NCI-H226 (cell line): Measurements from ENCODE around the gene PRRC2A.

ENCODE experiments used
- DNase-seq: peaks from one replicate; pipeline ENCODE4 v3.0.0-alpha.2; 2015

The PRRC2A gene

DNA sequence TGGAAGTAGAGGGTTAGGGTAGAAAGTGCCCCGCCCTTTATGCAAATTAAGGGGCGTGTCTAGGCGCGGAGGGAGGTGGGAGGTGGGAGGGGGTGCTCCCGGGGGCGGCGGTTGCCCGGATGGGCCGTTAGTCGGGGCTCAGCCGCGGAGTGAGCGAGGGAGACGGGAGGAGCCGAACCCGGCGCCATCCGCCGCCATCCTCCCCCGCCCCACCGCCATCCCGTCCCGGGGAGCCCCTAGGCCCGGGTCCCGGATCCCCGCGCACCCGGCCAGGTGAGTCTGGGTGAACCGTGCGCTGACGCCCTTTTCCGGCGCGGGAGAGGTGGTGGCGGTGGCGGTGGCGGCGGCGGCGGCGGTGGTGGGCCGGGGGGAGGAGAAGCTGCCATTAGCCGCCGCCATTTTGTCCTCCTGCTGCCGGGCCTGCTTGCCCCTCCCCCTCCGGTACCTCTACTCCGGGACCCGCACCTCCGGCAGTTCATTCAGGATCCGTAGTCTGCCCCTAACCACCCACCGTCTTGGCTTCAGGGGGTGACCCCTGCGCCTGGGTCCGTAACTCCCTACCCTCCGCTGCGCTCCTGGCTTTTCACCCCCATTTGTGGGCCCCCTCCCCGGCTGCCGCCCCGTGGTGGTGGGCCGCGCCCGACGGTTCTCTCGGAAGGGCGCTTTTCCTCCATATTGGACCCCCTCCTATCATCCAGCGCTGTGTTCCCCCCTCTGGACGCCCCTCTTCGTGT, at the start of gene PRRC2A:
Gene PRRC2A (plus strand): TSS at position 130 of the 734 bp plus-strand sequence. CDS start 2,075 bp downstream, outside the sequence.
- peak; percentile 62 for DNase-seq

DNA sequence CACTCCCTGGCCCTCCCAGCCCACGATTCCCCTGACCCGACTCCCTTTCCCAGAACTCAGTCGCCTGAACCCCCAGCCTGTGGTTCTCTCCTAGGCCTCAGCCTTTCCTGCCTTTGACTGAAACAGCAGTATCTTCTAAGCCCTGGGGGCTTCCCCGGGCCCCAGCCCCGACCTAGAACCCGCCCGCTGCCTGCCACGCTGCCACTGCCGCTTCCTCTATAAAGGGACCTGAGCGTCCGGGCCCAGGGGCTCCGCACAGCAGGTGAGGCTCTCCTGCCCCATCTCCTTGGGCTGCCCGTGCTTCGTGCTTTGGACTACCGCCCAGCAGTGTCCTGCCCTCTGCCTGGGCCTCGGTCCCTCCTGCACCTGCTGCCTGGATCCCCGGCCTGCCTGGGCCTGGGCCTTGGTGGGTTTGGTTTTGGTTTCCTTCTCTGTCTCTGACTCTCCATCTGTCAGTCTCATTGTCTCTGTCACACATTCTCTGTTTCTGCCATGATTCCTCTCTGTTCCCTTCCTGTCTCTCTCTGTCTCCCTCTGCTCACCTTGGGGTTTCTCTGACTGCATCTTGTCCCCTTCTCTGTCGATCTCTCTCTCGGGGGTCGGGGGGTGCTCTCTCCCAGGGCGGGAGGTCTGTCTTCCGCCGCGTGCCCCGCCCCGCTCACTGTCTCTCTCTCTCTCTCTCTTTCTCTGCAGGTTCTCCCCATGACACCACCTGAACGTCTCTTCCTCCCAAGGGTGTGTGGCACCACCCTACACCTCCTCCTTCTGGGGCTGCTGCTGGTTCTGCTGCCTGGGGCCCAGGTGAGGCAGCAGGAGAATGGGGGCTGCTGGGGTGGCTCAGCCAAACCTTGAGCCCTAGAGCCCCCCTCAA, 48.2 kb upstream of the PRRC2A start, which contains the start of gene LTA:
Gene LTA (plus strand): TSS at position 249 of the 871 bp plus-strand sequence. CDS start 454 bp downstream, at position 703.
- no peak for DNase-seq

- DNase-seq, result no peak
These were observed 47.0 kb upstream of the PRRC2A start for GRCh38 chr6:31573239-31574105.

- DNase-seq, result no peak
These were observed 46.1 kb upstream of the PRRC2A start for GRCh38 chr6:31574106-31575061.

DNA sequence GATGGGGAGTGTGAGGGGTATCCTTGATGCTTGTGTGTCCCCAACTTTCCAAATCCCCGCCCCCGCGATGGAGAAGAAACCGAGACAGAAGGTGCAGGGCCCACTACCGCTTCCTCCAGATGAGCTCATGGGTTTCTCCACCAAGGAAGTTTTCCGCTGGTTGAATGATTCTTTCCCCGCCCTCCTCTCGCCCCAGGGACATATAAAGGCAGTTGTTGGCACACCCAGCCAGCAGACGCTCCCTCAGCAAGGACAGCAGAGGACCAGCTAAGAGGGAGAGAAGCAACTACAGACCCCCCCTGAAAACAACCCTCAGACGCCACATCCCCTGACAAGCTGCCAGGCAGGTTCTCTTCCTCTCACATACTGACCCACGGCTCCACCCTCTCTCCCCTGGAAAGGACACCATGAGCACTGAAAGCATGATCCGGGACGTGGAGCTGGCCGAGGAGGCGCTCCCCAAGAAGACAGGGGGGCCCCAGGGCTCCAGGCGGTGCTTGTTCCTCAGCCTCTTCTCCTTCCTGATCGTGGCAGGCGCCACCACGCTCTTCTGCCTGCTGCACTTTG, 45.1 kb upstream of the PRRC2A start, which contains the start of gene TNF:
Gene TNF (plus strand): TSS at position 231 of the 567 bp plus-strand sequence. CDS start 177 bp downstream, at position 408.
- DNase-seq, result no peak

- DNase-seq, result no peak
These were observed 44.4 kb upstream of the PRRC2A start for GRCh38 chr6:31575952-31576685.

- DNase-seq, result no peak
These were observed 43.5 kb upstream of the PRRC2A start for GRCh38 chr6:31576897-31577578.

GRCh38 chr6:31577579-31577966, 42.9 kb upstream of the PRRC2A start:
- DNase-seq, result no peak

DNA sequence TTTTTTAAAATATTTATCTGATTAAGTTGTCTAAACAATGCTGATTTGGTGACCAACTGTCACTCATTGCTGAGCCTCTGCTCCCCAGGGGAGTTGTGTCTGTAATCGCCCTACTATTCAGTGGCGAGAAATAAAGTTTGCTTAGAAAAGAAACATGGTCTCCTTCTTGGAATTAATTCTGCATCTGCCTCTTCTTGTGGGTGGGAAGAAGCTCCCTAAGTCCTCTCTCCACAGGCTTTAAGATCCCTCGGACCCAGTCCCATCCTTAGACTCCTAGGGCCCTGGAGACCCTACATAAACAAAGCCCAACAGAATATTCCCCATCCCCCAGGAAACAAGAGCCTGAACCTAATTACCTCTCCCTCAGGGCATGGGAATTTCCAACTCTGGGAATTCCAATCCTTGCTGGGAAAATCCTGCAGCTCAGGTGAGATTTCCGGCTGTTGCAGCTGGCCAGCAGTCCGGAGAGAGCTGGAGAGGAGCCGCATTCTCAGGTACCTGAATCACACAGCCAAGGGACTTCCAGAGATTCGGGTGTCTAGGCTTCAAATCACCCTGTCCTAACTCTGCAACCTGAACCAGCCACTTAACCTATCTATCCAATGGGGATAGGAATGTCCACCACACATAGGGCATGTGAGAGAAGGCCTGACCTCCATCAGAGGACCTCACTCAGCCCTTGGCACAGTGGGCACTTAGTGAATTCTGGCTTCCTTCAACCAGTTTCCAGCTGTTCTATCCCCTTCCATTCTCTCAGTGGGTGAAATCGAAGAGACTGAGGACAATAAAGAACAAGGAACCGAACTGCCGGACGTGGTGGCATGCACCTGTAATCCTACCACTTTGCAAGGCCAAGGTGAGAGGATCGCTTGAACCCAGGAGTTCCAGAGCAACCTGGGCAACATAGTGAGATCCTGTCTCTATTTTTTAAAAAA, 42.1 kb upstream of the PRRC2A start:
- peak; percentile 71 for DNase-seq

DNA sequence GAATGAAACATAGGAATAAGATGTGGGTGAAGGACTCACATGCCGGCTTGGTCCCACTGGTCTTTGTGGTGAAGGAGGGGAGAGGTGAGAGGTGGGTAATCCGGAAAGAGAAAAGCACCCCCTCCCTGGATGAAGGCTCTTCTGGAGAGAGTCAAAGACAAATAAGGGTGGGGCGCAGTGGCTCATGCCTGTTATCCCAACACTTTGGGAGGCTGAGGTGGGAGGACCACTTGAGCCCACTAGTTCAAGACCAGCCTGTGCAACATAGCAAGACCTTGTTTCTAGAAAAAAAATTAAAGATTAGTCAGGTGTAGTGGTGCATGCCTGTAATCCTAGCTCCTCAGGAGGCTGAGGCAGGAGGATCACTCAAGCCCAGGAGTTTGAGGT, 41.4 kb upstream of the PRRC2A start:
- DNase-seq, result no peak

DNA sequence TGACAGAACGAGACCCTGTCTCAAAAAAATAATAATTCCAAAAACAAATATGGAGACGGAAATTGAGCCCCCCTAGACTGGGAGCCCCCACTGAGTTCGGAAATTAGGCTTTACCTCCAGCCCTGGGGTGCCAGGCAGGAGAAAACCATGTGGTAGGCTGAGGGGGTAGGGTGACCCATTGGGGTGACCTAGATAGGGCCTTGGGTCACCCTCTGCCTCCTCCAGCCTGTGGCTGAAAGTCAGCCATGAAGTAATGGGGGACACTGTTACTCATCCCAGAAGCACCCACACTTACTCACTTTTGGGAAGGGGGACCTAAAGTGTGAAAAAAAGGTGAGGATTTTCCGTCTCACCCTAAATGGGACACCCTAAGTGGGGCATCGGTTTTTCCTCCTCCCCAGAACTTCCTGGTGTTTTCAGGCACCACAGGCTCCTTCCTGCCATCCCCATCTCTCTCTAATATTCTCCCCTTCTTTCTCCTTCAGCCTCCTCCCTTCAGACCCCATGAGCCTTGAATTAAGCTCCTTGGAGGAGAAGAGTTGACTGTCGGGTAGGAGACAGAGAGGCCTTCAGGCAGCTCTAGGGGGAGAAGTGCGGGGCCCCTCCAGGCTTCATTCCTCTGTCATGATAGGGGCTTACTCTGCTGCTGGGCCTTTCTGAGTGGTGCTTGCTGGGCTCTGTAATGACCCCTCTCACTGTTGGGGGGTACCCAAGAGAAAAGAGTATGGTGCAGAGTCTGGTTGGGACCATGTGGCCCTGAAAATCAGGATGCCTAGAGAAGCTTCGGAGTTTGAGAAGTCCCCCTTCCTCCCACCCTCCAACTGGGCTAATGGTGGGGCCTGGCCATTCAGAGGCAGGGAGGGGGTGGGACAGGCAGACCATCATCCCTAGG, 40.7 kb upstream of the PRRC2A start:
- no peak for DNase-seq

DNA sequence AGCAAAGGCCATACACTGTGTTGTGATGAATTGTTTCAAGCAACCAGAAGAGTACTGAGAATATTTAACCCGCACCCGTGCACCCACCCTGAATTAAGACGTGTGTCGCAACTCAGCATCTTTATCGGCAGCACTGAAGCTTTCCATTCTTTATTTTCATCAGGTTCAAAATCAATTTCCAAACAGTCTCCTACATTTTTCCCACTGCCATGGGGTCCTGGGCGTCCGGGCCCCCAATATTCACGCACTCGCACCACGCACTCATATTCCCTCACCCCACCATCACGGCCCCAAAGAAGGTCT, 40.1 kb upstream of the PRRC2A start:
- no peak for DNase-seq

GRCh38 chr6:31580807-31581433, 39.6 kb upstream of the PRRC2A start:
- DNase-seq, result peak; percentile 47

GRCh38 chr6:31581434-31582229, 38.9 kb upstream of the PRRC2A start:
- no peak for DNase-seq

DNA sequence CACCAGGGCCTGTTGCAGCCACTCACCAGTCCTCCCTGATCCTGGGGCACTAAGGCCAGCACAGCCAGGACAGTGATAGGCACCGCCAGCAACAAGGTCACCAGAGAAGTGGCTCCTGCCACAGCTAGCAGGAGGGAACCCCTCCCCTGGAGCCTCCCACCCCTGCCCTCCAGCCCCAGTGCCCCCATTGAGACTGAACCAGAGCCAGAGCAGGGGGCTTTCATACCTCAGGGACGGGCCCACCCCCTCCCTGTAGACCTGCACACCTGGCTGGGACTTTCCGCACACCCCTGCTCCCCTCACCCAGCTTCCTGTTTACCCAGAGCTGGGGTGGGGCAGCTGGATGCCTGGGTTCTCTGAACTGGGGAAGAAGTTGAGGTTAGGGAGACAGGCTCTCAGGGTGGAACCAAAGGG, 38.3 kb upstream of the PRRC2A start, which contains the start of gene LTB:
Gene LTB (minus strand): TSS at position 195 of the 414 bp plus-strand sequence. CDS start 7 bp downstream, at position 188.
- DNase-seq, result no peak

DNA sequence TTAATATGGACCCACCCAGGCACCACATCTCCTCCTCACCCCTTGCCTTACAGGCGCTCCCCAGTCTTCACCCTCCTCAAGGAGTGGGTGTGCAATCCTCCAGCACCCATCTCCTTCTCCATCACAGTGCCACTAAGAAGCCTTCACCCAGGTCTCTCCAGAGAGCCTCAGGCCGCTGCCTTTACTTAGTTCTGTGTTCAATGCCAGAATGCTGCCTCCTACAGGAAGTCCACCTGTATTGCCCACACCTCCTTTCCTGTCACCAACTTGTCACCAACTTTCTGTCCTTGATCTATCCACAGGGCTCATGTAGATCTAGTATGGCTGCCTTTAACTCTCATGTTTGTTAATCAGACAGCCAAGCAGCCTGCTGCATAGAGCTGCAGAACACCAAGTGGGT, 35.0 kb upstream of the PRRC2A start:
- no peak for DNase-seq
